Motor neuron (in vitro differentiated cells): ENCODE measurements around the gene ULK3. TPM values are rescaled to one million over a fixed set of nuclear protein-coding genes. Genes with fewer than 3 reads are reported as not detected.

Experiments
- ATAC-seq, 8 experiments: fragments of 200-7000 bp; cut with Tn5 transposase; replicated peaks in 6 of 8; 2 replicates each; pipeline ENCODE4 v1.8.0; 2021; ENCODE audit warnings: mild to moderate bottlenecking in 8 of 8, moderate library complexity in 8 of 8
- H3K27ac ChIP-seq, 2 donors: fragments of 250-450 bp; sonication (Bioruptor Pico); 2 replicates each; pipeline ENCODE4 v1.9.0; 2021; ENCODE audit warnings: antibody characterized with exemption in 2 of 2, mild to moderate bottlenecking in 2 of 2, moderate library complexity in 1 of 2
- H3K4me1 ChIP-seq, 2 donors: fragments of 250-450 bp; sonication (Bioruptor Pico); replicated peaks in 1 of 2; 2 replicates each; pipeline ENCODE4 v1.6.1; 2021; ENCODE audit warnings: antibody characterized with exemption in 2 of 2, mild to moderate bottlenecking in 2 of 2, moderate library complexity in 1 of 2
- H3K4me3 ChIP-seq, 5 donors: fragments of 250-450 bp; sonication (Bioruptor Pico); 2 replicates each; pipeline ENCODE4 v1.9.0; 2021; ENCODE audit warnings: antibody characterized with exemption in 5 of 5, mild to moderate bottlenecking in 5 of 5, moderate library complexity in 4 of 5
- WGBS, 10 experiments: fragments of 450-650 bp; shearing (Covaris generic); methylation state at CpG; one replicate each; pipeline ENCODE4 v1.0.0; 2022; 5-methylcytosine and 5-hydroxymethylcytosine counted together
- in situ Hi-C, 9 experiments: fragments of 400-800 bp; cut with MboI; loops; one replicate each; pipeline ENCODE4 v1.15.0; 2021; ENCODE audit warnings: low sequenced_read_pairs in 9 of 9, low pct_unique_long_range_greater_than_20kb in 2 of 9; ENCODE audit not compliant: unreplicated experiment in 9 of 9
- total RNA-seq, 8 experiments: library from RNA; unstranded; fragments of 300-600 nt; gene quantifications; 2 replicates each; pipeline versions ENCODE4 v1.2.3 to v1.2.4, GENCODE V29; 2022

ULK3 gene
- total RNA-seq, 8 experiments from 2014 or later = 19.8 to 37.2 (median 28.6) TPM

DNA sequence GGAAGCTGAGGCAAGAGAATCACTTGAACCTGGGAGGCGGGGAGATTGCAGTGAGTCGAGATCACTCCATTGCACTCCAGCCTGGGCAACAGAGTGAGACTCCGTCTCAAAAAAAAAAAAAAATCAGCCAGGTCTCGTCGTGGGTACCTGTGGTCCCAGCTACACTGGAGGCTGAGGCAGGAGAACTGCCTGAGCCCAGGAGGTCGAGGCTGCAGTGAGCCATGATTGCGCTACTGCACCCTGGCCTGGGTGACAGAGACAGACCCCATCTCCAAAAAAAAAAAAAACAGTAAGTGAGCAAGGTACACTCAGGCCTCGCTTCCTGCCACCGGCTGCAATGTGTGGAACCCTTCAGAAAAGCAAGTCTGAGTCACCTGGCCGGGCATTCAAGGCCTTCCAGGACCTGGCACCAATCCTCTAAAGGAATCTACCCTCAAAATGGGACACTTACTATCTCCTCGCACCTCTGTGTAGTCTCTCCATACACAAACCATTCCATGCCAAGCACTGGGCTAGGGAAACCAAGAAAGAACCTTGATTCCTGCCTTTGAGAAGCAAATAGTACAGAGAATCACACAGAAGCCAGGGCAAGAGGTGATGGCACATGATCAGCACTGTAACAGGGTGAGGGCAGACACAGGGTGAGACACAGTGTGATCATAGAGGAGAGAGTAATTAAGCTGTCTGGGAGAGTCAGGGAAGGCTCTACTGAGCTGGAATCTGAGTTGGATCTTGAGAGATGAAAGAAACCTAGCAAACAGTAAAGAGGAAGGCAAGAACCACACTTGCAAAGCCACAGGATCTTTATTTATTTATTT is 20.5 kb upstream of the ULK3 start:
- ATAC-seq = no peak
- H3K4me3 ChIP-seq = no peak overlapping the region
- H3K27ac ChIP-seq = no peak overlapping the region
- WGBS, 10 experiments = 40 to 89% (median 74%) methylated on average over 1 to 9 of the region's 11 CpGs; no CpG with 5 or more reads in 2 of the 10 experiments
- no peaks in the 10 kb centered on the region for H3K4me1 ChIP-seq
- in situ Hi-C loops = no loop called here

DNA sequence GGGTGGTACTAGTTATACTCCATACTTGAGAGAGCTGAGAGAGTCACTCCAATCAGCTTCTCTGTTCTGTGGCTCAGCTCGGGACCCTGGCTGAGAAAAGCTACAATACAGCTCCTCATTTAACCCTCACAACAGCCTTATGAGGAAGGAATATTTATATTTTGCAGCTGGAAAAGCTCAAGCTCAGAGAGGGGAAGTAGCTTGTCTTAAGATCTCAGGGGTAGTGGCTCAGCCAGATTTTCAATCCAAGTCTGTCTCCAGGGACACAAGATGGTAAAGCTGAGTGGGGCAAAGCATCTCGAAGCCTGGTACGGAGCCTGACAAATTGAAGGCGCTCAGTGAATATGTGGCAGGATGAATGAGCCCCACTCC is 15.4 kb upstream of the ULK3 start:
- Histone ChIP-seq H3K4me1 (no peaks in the 10 kb centered on the region), H3K27ac (no peak overlapping the region), H3K4me3 (no peak overlapping the region)
- no peak for ATAC-seq
- in situ Hi-C loops = no loop called here
- WGBS, 10 experiments = 40 to 100% (median 80%) methylated on average over 1 to 4 of the region's 4 CpGs; no CpG with 5 or more reads in 4 of the 10 experiments

DNA sequence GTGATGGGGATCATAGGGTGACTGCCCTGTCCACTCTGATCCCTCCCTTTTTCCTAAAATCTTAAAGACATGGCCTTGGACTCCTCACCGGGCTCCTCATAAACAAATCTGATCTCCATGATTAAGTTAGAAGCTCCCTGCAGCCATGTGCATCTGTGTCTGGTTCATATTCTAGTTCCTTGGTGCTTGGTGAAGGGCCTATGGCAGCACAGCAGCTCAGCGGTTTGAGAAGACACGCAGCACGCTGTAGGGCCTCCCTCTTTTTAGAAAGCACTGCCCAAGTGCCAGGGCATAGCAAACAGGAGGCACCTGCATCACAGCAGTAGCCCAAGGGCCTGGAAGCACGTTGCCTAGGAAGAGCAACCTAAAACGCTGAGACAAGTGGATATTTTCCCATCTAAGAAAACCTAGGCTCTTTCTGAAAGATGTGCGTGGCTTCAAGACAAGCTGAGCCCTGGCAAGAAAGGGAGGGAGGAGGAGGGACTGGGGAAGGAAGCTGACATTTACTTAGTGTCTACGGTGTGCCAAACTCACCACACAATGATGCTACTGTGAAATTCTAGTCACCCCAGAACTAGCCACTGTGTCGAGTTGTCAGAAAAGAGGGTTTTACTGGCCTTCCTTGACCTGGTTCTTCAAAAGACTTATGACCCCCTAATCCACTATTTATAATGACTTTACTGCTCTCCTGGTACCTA is 14.9 kb upstream of the ULK3 start:
- no peak overlapping the region for H3K27ac ChIP-seq
- WGBS, 10 experiments = 60 to 100% (median 94%) methylated on average over 1 to 8 of the region's 9 CpGs; no CpG with 5 or more reads in 3 of the 10 experiments
- no peak for ATAC-seq

DNA sequence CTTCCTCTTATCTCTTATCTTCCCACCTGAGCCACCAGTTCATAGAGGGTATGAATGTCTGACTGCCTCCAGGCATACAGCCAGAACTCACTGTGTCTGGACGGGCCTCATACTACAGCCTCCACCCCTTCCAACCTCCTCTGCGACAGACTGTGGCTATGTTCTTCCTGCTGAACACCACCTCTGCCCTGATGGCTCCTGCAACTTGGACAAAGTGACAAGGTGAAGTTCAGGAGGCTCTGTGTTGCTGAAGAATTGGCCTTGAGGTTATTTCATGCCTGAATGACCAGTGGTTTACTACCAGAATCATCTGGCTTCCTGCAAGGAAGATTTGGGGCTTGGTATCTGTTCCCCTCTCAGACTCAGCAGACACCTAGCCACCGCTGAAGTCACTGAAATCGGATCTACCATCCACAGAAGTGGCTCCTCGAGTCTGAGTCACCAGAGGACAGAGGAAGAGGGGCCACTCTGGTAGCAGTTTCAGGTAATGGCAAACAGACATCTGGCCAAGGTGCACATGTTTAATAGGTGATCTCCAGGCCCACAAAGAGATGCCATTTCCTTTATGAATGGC is 14.2 kb upstream of the ULK3 start:
- H3K27ac ChIP-seq = no peak overlapping the region
- in situ Hi-C loops = no loop called here
- WGBS, 10 experiments = 20 to 100% (median 69%) methylated on average over 1 to 4 of the region's 5 CpGs; no CpG with 5 or more reads in 4 of the 10 experiments

More for the DNA sequence above, 14.9 kb upstream of the ULK3 start:
- in situ Hi-C loops = no loop called here
- H3K4me3 ChIP-seq = no peak overlapping the region
- no peaks in the 10 kb centered on the region for H3K4me1 ChIP-seq

DNA sequence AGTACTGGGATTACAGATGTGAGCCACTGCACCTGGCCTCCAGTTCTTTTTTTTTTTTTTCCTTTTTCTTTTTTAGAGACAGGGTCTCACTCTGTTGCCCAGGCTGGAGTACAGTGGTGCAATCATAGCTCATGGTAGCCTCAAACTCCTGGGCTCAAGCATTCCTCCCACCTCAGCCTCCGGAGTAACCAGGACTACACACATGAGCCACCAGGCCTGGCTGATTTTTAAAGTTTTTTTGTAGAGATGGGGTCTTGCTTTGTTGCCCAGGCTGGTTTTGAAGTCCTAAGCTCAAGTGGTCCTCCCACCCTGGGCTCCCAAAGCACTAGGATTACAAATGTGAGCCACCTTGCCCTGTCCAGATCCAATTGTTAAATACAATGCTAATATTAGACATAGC is 13.6 kb upstream of the ULK3 start:
- WGBS, 10 experiments = 83 to 100% methylated on average over 1 of the region's 1 CpG; no CpG with 5 or more reads in 8 of the 10 experiments
- Histone ChIP-seq H3K4me3 (no peak overlapping the region), H3K27ac (no peak overlapping the region), H3K4me1 (no peaks in the 10 kb centered on the region)
- no peak for ATAC-seq
- in situ Hi-C loops = no loop called here

More for the DNA sequence above, 14.2 kb upstream of the ULK3 start:
- ATAC-seq = no peak
- H3K4me1 ChIP-seq = no peaks in the 10 kb centered on the region
- H3K4me3 ChIP-seq = no peak overlapping the region

DNA sequence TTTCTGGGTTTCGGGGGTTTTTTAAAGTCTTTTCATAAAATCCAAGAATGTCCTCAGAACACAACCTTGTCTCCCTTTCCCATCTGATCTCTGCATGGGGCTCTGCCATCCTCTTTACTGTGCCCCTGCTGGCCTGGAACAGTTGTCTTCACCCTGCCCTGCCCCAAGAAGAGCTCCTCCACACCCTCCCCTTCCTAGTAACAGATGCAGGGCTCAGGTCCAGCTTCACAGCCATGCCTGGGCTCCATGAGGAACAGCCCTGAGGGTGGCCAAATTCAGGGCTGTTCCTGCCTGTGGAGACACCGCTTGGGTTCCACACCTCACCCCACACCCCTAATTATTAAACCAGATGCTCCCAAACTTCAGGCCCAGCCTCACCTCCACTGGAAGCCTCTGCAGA is 12.9 kb upstream of the ULK3 start:
- H3K4me3 ChIP-seq = no peak overlapping the region
- in situ Hi-C loops = no loop called here
- ATAC-seq = peak in 3 of 8 experiments; percentile 90 to 97 (median 91)
- no peak overlapping the region for H3K27ac ChIP-seq
- no peaks in the 10 kb centered on the region for H3K4me1 ChIP-seq
- WGBS, 10 experiments = 40 to 100% (median 100%) methylated on average over 1 to 2 of the region's 2 CpGs; no CpG with 5 or more reads in 5 of the 10 experiments

DNA sequence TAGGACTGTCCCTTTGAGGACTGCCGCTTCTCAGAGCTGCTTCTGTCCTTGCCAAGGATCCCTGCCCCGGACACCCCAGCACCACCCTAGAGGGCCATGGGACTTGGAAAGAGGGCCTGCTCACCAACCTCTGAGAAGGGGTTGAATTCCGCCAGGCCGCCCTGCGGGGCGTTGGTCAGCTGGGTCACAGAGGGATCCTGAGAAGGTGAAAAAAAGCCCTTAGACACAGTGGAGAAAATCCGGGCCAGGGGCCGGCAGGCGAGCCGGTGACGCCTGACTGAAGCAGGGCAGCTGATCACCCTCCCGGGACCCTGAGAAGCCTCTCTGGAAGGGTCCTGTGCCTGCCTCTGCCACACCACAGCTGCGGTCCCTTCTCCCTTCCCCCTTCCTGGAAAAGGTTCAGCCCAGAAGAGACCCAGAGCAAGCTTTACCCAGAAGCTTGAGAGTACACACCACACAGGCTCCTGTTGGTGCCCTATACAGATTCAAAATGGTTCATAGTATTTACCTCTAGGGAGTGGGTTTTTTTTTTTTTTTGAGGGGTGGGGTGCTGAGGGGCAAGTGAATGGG is 11.6 kb upstream of the ULK3 start:
- Histone ChIP-seq H3K27ac (no peak overlapping the region), H3K4me1 (no peaks in the 10 kb centered on the region), H3K4me3 (no peak overlapping the region)
- 82 to 100% (median 94%) methylated on average over 1 to 8 of the region's 13 CpGs; no CpG with 5 or more reads in 5 of the 10 experiments for WGBS, 10 experiments
- peak in 1 of 8 experiments; percentile 11 for ATAC-seq
- in situ Hi-C loops = no loop called here

DNA sequence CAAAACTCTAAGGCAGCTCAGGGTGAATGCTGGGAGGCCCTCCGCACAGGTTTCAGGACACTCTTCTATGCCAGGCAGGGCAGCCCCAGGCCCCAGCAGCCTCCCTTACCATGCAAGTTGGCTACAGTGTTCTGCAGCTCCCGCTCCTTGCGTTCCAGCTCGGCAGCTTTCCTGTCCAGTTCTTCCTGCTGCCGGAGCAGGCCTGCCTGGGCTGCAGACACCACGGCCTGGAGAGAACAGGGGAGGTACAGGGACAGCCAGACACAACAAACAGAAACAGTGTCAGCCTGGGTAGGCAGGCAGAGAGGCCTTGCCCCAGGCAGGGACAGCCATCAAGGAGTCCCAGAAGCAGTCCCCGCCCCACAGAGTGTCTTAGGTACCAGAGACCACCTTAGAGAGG is 9.0 kb upstream of the ULK3 start:
- no peak for ATAC-seq
- Histone ChIP-seq H3K27ac (no peak overlapping the region), H3K4me1 (no peaks in the 10 kb centered on the region), H3K4me3 (no peak overlapping the region)
- in situ Hi-C loops = no loop called here
- 80 to 100% (median 90%) methylated on average over 2 to 5 of the region's 7 CpGs; no CpG with 5 or more reads in 4 of the 10 experiments for WGBS, 10 experiments

DNA sequence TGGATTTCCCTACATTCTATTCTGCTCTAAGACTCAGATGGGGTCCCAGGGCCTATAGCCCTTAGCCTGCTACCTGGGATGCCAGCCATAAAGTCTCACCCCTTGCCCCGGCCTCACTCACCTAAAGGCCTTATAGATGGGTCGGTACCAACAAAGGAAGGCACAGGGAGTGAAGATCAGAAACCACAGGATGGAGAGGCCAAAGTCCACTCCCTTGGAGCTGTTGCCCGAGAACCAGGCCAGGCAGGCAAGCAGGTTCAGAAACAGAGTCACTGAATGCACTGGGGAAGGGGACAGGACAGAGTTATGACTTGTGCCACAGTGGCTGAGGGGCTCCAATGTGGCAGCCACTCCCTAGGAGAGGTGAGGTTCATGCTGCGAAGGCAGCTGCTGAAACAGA is 7.4 kb upstream of the ULK3 start:
- Histone ChIP-seq H3K4me1 (no peaks in the 10 kb centered on the region), H3K27ac (no peak overlapping the region), H3K4me3 (no peak overlapping the region)
- in situ Hi-C loops = no loop called here
- no peak for ATAC-seq
- WGBS, 10 experiments = 95 to 100% (median 100%) methylated on average over 2 to 4 of the region's 4 CpGs; no CpG with 5 or more reads in 6 of the 10 experiments

DNA sequence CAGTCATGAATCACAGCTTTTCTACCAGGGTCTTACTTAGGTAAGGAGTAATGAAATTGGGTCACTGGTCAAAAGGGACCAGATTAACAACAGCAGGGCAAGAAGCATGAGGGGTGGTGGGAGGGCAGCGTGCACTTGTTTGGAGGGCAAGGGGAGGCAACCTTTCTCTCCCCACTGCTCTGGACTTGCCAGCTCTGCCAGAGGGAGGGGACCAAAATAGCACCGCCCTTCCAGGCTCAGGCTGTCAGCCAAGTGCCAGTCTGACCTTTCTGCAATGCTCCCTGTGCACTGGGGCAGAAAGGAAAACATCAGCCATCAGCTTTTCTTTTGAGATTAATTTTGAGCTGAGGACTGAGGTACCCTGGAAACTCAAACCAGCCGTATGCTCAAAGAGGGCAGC is 4.5 kb upstream of the ULK3 start:
- WGBS, 10 experiments = 67 to 100% (median 100%) methylated on average over 1 to 2 of the region's 3 CpGs; no CpG with 5 or more reads in 2 of the 10 experiments
- H3K4me1 ChIP-seq = peaks cover 9 to 11% of the 10 kb centered on the region in 2 donors
- no peak overlapping the region for H3K27ac ChIP-seq
- no peak overlapping the region for H3K4me3 ChIP-seq
- no peak for ATAC-seq
- in situ Hi-C loops = no loop called here

DNA sequence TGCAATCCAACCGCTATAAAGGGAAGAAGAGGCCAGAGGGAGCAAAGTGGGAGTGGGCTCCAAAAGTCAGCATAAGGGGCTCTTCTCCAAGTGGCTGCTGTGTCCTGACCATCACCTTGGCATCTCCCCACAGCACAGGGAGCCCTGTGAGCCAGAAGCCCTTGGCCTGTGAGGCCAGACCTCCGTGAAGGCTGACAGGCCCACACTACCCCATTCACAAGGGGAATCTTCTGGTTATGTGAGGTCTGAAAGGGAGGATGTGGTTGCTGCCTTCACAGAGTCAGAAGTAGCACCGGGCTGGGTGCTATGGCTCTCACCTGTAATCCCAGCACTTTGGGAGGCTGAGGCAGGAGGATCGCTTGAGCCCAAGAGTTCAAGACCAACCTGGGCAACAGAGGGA is 2.6 kb upstream of the ULK3 start:
- Histone ChIP-seq H3K4me1 (peaks cover 17% of the 10 kb centered on the region in 2 donors), H3K4me3 (no peak overlapping the region), H3K27ac (no peak overlapping the region)
- WGBS, 10 experiments = 40 to 100% (median 95%) methylated on average over 1 to 3 of the region's 4 CpGs; no CpG with 5 or more reads in 6 of the 10 experiments
- in situ Hi-C loops = no loop called here
- no peak for ATAC-seq

DNA sequence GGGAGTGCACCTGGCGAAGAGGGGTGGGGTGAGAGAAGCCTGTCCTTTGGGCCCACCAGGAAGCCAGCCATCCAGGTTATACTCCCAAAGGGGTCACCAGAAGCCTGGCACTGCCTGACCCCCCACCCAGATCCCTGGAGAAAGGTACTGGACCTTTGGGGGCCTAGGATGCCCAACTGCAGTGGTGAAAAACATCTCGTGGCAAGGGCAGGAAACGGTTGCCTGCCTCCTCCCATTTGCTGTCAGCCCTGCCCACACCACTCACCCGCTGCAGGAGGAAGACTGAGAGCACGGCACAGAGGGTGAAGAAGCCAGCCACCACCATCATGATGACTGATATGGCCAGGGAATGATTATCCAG is 2.2 kb upstream of the ULK3 start:
- 80 to 100% methylated on average over 1 of the region's 5 CpGs; no CpG with 5 or more reads in 8 of the 10 experiments for WGBS, 10 experiments
- in situ Hi-C loops = no loop called here

More for the DNA sequence above, 2.2 kb upstream of the ULK3 start:
- H3K27ac ChIP-seq = no peak overlapping the region
- no peak overlapping the region for H3K4me3 ChIP-seq
- peaks cover 17% of the 10 kb centered on the region in 2 donors for H3K4me1 ChIP-seq
- ATAC-seq = no peak
